ENCODE results near the gene GFPT1.

The GFPT1 gene

DNA sequence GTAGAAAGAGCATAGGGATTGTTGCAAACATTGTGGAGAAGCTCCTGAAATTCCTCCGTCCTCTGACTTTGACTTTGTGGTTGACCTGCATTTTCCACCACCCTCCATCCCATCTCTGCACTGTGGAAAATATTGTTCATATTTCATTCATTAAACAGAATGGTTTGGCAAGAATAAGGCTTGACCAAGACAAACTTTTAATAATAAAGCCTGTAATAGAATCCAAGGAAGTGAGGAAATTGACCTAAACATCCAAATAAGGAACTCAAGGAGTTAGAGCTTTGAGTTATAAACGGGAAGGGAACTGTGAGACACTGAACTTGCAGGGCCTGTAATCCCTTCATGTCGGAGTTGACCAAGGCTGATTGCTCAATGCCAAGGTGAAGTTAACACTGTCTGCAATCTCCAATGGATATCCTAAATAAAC is 115.2 kb downstream of the GFPT1 start:
- TF ChIP-seq, protein P1, sequence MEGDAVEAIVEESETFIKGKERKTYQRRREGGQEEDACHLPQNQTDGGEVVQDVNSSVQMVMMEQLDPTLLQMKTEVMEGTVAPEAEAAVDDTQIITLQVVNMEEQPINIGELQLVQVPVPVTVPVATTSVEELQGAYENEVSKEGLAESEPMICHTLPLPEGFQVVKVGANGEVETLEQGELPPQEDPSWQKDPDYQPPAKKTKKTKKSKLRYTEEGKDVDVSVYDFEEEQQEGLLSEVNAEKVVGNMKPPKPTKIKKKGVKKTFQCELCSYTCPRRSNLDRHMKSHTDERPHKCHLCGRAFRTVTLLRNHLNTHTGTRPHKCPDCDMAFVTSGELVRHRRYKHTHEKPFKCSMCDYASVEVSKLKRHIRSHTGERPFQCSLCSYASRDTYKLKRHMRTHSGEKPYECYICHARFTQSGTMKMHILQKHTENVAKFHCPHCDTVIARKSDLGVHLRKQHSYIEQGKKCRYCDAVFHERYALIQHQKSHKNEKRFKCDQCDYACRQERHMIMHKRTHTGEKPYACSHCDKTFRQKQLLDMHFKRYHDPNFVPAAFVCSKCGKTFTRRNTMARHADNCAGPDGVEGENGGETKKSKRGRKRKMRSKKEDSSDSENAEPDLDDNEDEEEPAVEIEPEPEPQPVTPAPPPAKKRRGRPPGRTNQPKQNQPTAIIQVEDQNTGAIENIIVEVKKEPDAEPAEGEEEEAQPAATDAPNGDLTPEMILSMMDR (IDR thresholded peaks at IDR 0.05; ENCODE audit: borderline replicate concordance, insufficient read depth, low read depth, low read length) = no peak
- no peak overlapping the region for H3K4me3 ChIP-seq (ENCODE audit: low read depth, low read length)

Measured in GM12875 (cell line).